GM12865 (cell line): Measurements from ENCODE around the gene LLGL1.

Source experiments
- DNase-seq: peaks from one replicate; pipeline ENCODE4 v3.0.0; 2010; ENCODE audit warnings: low read depth
- H3K4me3 ChIP-seq: 2 replicates; pipeline ENCODE4 v1.5.1; 2011; ENCODE audit warnings: mild to moderate bottlenecking, low read depth, low read length, control low read depth
- TF ChIP-seq, protein P1 (sequence below): IDR thresholded peaks from 2 replicates; pipeline ENCODE4 v1.5.1; 2011; ENCODE audit warnings: low read length, control low read depth, low read depth, inconsistent platforms; ENCODE audit not compliant: insufficient read depth; ENCODE audit errors: missing control alignments

Gene LLGL1

DNA sequence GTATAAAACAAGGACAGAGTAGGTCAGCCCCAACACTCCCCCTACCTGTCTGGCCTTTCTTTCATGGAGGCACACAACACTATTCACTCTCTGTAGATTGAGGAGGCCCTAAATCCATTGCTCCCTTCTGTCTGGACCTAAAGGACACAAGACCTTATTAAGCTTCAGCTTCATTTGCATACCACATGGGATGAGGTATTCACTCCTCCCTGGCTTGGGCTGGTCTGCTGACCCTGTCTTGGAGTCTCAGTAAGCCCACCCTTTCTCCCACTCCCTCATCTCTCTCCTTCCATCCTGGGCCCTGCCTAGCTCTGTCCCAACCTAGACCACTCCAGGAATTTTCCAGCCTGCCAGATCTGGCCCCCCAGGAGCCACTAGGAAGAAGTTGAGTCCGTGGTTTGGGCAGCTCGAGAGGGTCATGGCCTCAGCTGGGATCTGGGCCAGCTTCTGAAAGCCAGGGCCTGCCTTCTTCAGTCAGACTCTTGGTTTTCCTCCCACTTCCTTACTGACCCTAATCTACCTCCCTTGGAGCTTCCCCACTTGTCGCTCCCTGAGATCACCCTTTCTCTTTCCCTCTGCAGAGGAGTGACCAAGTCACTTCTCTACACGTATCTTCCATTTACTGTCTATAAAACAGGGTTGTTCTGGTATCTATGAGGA, 6.5 kb upstream of the LLGL1 start:
- TF ChIP-seq, protein P1, sequence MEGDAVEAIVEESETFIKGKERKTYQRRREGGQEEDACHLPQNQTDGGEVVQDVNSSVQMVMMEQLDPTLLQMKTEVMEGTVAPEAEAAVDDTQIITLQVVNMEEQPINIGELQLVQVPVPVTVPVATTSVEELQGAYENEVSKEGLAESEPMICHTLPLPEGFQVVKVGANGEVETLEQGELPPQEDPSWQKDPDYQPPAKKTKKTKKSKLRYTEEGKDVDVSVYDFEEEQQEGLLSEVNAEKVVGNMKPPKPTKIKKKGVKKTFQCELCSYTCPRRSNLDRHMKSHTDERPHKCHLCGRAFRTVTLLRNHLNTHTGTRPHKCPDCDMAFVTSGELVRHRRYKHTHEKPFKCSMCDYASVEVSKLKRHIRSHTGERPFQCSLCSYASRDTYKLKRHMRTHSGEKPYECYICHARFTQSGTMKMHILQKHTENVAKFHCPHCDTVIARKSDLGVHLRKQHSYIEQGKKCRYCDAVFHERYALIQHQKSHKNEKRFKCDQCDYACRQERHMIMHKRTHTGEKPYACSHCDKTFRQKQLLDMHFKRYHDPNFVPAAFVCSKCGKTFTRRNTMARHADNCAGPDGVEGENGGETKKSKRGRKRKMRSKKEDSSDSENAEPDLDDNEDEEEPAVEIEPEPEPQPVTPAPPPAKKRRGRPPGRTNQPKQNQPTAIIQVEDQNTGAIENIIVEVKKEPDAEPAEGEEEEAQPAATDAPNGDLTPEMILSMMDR: no peak
- H3K4me3 ChIP-seq: no peak overlapping the region
- no peak for DNase-seq

DNA sequence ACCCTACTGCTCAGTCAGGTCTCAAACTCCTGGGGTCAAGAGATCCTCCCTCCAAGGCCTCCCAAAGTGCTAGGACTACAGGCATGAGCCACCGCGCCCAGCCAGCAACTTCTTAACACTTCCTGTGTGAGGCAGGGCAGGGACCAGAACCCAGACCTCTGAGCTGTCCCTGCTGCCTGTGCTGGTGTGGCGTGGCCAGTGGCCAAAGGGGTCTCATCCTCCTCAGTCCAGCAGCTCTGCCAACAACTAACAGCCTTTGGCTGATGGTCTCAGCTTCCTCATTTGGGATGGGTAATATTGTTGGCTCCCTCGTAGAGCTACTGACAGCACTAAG, 1.4 kb upstream of the LLGL1 start:
- no peak for DNase-seq
- TF ChIP-seq, protein P1: no peak
- no peak overlapping the region for H3K4me3 ChIP-seq

DNA sequence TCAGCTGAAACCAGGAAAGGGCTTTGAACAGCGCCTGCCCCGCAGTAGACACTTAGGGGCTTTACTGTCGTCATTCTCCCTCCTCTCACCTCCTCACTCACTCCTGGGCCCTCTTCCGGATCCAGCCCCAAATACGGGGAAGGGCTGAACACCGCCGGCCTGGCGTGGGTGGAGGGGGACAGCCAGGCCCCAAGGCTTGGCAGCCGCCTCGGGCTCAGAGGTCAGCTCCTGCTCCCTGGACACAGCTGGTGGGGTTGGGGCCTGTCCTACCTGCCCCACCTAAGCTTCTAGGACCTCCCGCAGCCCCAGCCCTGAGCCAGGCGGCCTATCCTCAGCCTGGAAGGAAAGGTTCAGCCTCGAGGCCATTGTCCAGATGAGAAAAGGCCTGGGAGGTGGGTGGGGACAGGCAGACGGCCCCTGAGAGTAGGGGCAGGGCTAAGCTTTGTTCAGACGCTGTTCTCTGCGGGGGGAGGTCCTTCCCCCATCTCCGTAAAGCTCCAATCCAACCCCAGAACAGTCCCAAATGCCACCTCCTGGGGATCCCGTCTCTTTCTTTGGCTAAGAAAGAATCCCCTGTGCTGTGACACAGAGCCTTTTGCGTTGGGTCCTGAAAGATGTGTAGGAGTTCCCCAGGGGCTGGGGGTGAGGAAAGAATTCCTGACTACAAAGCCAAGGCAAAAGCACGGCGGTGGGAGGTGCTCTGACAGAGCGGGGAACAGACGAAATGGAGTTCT, 881 bp upstream of the LLGL1 start:
- no peak for DNase-seq
- TF ChIP-seq, protein P1: no peak
- no peak overlapping the region for H3K4me3 ChIP-seq

DNA sequence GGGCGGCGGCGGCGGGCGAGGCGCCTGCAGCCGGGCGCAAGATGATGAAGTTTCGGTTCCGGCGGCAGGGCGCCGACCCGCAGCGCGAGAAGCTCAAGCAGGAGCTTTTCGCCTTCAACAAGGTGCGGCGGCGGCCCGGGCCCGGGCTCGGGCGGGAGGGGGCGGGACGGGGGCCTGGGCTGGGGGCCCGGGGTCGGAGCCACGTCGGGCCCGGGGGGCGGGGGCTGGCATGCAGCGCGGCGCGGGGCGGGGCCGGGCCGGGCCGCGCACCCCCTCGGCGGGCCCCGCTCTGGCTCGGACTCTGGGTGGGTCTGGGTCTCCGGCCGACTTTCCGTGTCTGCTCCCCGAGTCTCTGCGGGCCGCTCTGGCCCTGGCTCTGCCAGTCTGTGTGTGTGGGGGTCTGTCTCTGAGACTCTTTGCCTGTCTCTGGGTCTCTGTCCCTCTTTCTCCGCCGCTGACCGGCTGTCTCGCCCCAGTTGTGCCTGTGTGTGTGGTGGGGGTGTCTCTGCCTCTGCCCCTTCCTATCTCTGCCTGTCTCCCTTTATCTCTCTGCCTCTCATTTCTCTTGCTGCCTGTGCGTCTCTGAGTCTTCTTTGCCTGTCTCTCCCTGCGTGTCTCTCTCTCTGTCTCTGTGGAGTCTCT, 328 bp downstream of the LLGL1 start:
- TF ChIP-seq, protein P1: no peak
- DNase-seq: no peak
- peak overlapping the region; percentile 53 for H3K4me3 ChIP-seq

DNA sequence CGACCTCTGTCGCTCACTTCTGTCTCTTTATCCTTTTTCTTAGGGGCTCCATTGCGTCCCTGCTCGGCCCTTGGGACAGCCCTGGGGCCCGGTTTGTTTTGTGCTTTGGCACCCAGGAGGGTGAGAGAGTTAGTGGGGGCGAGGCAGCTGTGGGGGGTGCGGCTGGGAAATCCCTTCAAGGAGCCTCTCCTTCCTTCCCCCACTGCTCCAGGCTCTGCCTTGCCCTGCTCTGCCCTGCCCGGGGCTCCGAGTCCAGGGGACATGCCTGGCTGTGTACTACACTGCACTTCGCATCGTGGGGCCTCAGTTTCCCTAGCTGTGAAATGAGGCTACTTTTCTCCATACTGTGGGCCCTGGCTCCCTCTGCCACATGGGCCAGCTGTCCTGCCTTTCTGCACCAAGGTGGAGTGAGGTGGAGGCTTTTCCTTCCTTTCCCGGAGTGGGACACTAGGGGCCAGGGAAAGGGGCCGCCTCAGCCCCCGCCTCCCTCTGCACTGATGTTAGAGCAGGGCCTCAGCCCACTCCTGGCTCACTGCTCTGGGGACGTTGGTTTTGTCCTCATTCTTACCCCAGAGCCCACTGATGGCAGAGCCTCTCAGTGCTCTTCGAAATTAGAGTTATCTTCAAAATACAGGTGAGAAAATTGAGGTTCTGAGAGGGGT, 980 bp downstream of the LLGL1 start:
- no peak for DNase-seq
- TF ChIP-seq, protein P1: no peak
- H3K4me3 ChIP-seq: peak overlapping the region; percentile 53

DNA sequence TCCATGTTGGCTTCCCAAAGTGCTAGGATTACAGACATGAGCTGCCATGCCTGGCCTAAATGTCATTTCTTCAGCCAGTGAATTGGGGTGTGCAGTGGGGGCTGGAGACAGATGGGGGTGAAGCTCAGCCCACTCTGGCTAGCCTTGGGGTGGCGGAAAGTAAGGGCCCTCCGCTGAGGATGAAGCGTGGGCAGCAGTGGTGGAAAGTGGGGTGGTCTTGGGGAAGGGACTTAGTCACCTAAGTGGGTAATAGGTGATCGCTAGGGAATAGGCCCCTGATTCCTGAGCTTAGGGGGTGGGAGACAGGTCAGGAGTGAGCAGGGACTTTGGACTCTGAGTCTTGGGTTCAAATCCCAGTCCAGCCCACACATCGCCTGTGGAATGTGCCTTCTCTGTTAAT, 2.2 kb downstream of the LLGL1 start:
- TF ChIP-seq, protein P1: no peak
- no peak for DNase-seq
- no peak overlapping the region for H3K4me3 ChIP-seq
